Stimulated activated CD4-positive, alpha-beta T cell treated with anti-CD3 and anti-CD28 coated beads, Interleukin-1b, Interleukin-23, amount 100 ng/mL, for 48 hours (primary cell): ENCODE results near the gene CDC26.
"Not testable (repeated sequence)": the region's sequence is repeated elsewhere in the genome, so short reads cannot be mapped to it uniquely, and the experiment has no call there.

ENCODE experiments used
- DNase-seq: peaks from one replicate; pipeline ENCODE4 v3.0.0-alpha.2; 2020

CDC26 gene

GRCh38 chr9:113275157-113276131 is at the start of gene CDC26, which contains the start of gene PRPF4:
CDC26 (minus strand) TSS chr9:113275572; CDS start chr9:113272507, 3,065 bp downstream.
PRPF4 (plus strand) TSS chr9:113275658; CDS start chr9:113275744, 86 bp downstream.
- DNase-seq: peak; percentile 96

GRCh38 chr9:113322671-113323070 is 47.3 kb upstream of the CDC26 start:
- DNase-seq: no peak

GRCh38 chr9:113320051-113320450 is 44.7 kb upstream of the CDC26 start:
- DNase-seq: no peak

GRCh38 chr9:113319054-113319453 is 43.7 kb upstream of the CDC26 start:
- no peak for DNase-seq

GRCh38 chr9:113317777-113318176 is 42.4 kb upstream of the CDC26 start:
- DNase-seq: no peak

- DNase-seq: no peak
These were observed 40.7 kb upstream of the CDC26 start for GRCh38 chr9:113316030-113316429.

- no peak for DNase-seq
These were observed 39.9 kb upstream of the CDC26 start for GRCh38 chr9:113315231-113315630.

GRCh38 chr9:113313261-113313660 is 37.9 kb upstream of the CDC26 start:
- DNase-seq: no peak

GRCh38 chr9:113311961-113312360 is 36.6 kb upstream of the CDC26 start:
- no peak for DNase-seq

- no peak for DNase-seq
These were observed 35.2 kb upstream of the CDC26 start for GRCh38 chr9:113310538-113310937.

- DNase-seq: peak; percentile 19
These were observed 33.9 kb upstream of the CDC26 start for GRCh38 chr9:113309204-113309813.

- no peak for DNase-seq
These were observed 32.1 kb upstream of the CDC26 start for GRCh38 chr9:113307396-113307975.

GRCh38 chr9:113306566-113306965 is 31.2 kb upstream of the CDC26 start:
- no peak for DNase-seq

GRCh38 chr9:113302792-113303418 is 27.5 kb upstream of the CDC26 start, which contains the start of gene RNF183:
RNF183 (minus strand) TSS chr9:113303376; CDS start chr9:113298184, 5,192 bp downstream.
- DNase-seq: no peak

- no peak for DNase-seq
These were observed 26.2 kb upstream of the CDC26 start for GRCh38 chr9:113301548-113301947.

GRCh38 chr9:113299800-113300292 is 24.5 kb upstream of the CDC26 start:
- no peak for DNase-seq

GRCh38 chr9:113298924-113299770 is 23.8 kb upstream of the CDC26 start:
- no peak for DNase-seq

- DNase-seq: no peak
These were observed 22.9 kb upstream of the CDC26 start for GRCh38 chr9:113298311-113298710.

- DNase-seq: no peak
These were observed 21.6 kb upstream of the CDC26 start for GRCh38 chr9:113296796-113297558.

GRCh38 chr9:113296247-113296646 is 20.9 kb upstream of the CDC26 start:
- not testable (repeated sequence) for DNase-seq

- DNase-seq: no peak
These were observed 18.0 kb upstream of the CDC26 start for GRCh38 chr9:113293285-113293878.
